Femur (tissue), 1 donor: ENCODE measurements around the gene ADARB2.
"Not testable (repeated sequence)": the region's sequence is repeated elsewhere in the genome, so short reads cannot be mapped to it uniquely, and the experiment has no call there.

Experiments
- DNase-seq: peaks from one replicate; pipeline ENCODE4 v3.0.0-alpha.2; 2017

Gene ADARB2

GRCh38 chr10:1538531-1539061 is 198.7 kb downstream of the ADARB2 start:
- no peak for DNase-seq

GRCh38 chr10:1538121-1538520 is 199.2 kb downstream of the ADARB2 start:
- DNase-seq: no peak

- not testable (repeated sequence) for DNase-seq
These were observed 199.9 kb downstream of the ADARB2 start for GRCh38 chr10:1537449-1537848.

- DNase-seq: no peak
These were observed 201.0 kb downstream of the ADARB2 start for GRCh38 chr10:1536341-1536740.

- DNase-seq: no peak
These were observed 201.9 kb downstream of the ADARB2 start for GRCh38 chr10:1535301-1535965.

- DNase-seq: no peak
These were observed 202.5 kb downstream of the ADARB2 start for GRCh38 chr10:1534820-1535219.

- no peak for DNase-seq
These were observed 204.7 kb downstream of the ADARB2 start for GRCh38 chr10:1532636-1533035.

GRCh38 chr10:1531883-1532597 is 205.3 kb downstream of the ADARB2 start:
- no peak for DNase-seq

GRCh38 chr10:1530871-1531517 is 206.3 kb downstream of the ADARB2 start:
- DNase-seq: no peak

GRCh38 chr10:1529806-1530413 is 207.4 kb downstream of the ADARB2 start:
- no peak for DNase-seq

- DNase-seq: no peak
These were observed 209.4 kb downstream of the ADARB2 start for GRCh38 chr10:1527951-1528350.

GRCh38 chr10:1526436-1527055 is 210.8 kb downstream of the ADARB2 start:
- no peak for DNase-seq

- DNase-seq: no peak
These were observed 211.8 kb downstream of the ADARB2 start for GRCh38 chr10:1525354-1526162.

- no peak for DNase-seq
These were observed 212.8 kb downstream of the ADARB2 start for GRCh38 chr10:1524540-1524939.

GRCh38 chr10:1523221-1523620 is 214.1 kb downstream of the ADARB2 start:
- no peak for DNase-seq

GRCh38 chr10:1522237-1522636 is 215.1 kb downstream of the ADARB2 start:
- DNase-seq: no peak

GRCh38 chr10:1521741-1522140 is 215.6 kb downstream of the ADARB2 start:
- DNase-seq: no peak

GRCh38 chr10:1520909-1521565 is 216.3 kb downstream of the ADARB2 start:
- no peak for DNase-seq

- DNase-seq: no peak
These were observed 217.9 kb downstream of the ADARB2 start for GRCh38 chr10:1519391-1519790.

GRCh38 chr10:1517684-1518083 is 219.6 kb downstream of the ADARB2 start:
- DNase-seq: no peak

- DNase-seq: no peak
These were observed 220.7 kb downstream of the ADARB2 start for GRCh38 chr10:1516492-1517165.
